Naive thymus-derived CD4-positive, alpha-beta T cell (primary cell): ENCODE measurements around the gene CDYL. TPM values are rescaled to one million over a fixed set of nuclear protein-coding genes. Genes with fewer than 3 reads are reported as not detected.
"Not testable (repeated sequence)": the region's sequence is repeated elsewhere in the genome, so short reads cannot be mapped to it uniquely, and the experiment has no call there.

Source experiments
- ATAC-seq: fragments of 150-1000 bp; cut with Tn5 transposase; 2 replicates; pipeline ENCODE4 v1.10.0; 2021; ENCODE audit warnings: mild to moderate bottlenecking, moderate library complexity
- CTCF ChIA-PET: fragments of 350-600 bp; sonication (Branson Sonifier 250); formaldehyde crosslinking; loops from one replicate; lab custom pipeline; 2021; ENCODE audit warnings: antibody characterized with exemption; lab: Charles Lee
- POLR2A ChIA-PET: fragments of 350-600 bp; sonication (Branson Sonifier 250); formaldehyde crosslinking; loops from one replicate; lab custom pipeline; 2021; ENCODE audit warnings: antibody characterized with exemption, inconsistent platforms; lab: Charles Lee
- DNase-seq, 9 donors: peaks; one replicate each; pipeline versions ENCODE4 v3.0.0 to v3.0.0-alpha.2; 2020 to 2022; ENCODE audit warnings: mixed read lengths in 1 of 9
- H3K27ac ChIP-seq: one replicate; pipeline ENCODE4 v1.7.0; 2013; ENCODE audit warnings: mild to moderate bottlenecking, low read depth, low read length, moderate library complexity
- H3K27me3 ChIP-seq, 2 donors: one replicate each; pipeline ENCODE4 v1.7.0; 2013; ENCODE audit warnings: low read length in 2 of 2, mild to moderate bottlenecking in 2 of 2, moderate library complexity in 2 of 2; ENCODE audit not compliant: control insufficient read depth in 2 of 2, insufficient read depth in 2 of 2
- H3K36me3 ChIP-seq, 3 experiments: 1 replicate in 2 of 3; 2 replicates in 1 of 3; pipeline ENCODE4 v1.7.0; 2013; ENCODE audit warnings: low read length in 3 of 3, mild to moderate bottlenecking in 3 of 3, moderate library complexity in 1 of 3; ENCODE audit not compliant: insufficient read depth in 3 of 3, control insufficient read depth in 2 of 3
- H3K4me1 ChIP-seq, 2 donors: one replicate each; pipeline ENCODE4 v1.7.0; 2013; ENCODE audit warnings: low read length in 2 of 2, mild to moderate bottlenecking in 2 of 2, moderate library complexity in 1 of 2; ENCODE audit not compliant: control insufficient read depth in 2 of 2, insufficient read depth in 2 of 2
- H3K4me3 ChIP-seq: 2 replicates; pipeline ENCODE4 v1.7.0; 2013; ENCODE audit warnings: mild to moderate bottlenecking, low read length
- H3K9me3 ChIP-seq, 3 experiments: 1 replicate in 2 of 3; 2 replicates in 1 of 3; pipeline ENCODE4 v1.7.0; 2013; ENCODE audit warnings: low read length in 3 of 3; ENCODE audit not compliant: control insufficient read depth in 2 of 3
- H3K27ac Mint-ChIP-seq, 9 donors: one replicate each; pipeline ENCODE4 v1.8.0; 2020 to 2022; ENCODE audit warnings: mixed read lengths in 9 of 9, mild to moderate bottlenecking in 8 of 9, moderate library complexity in 5 of 9, inconsistent platforms in 2 of 9
- H3K27me3 Mint-ChIP-seq, 5 donors: one replicate each; pipeline ENCODE4 v1.8.0; 2021 to 2022; ENCODE audit warnings: mixed read lengths in 5 of 5, mild to moderate bottlenecking in 1 of 5
- H3K36me3 Mint-ChIP-seq, 5 donors: one replicate each; pipeline ENCODE4 v1.8.0; 2020 to 2022; ENCODE audit warnings: mixed read lengths in 5 of 5, mild to moderate bottlenecking in 3 of 5, inconsistent platforms in 1 of 5
- H3K4me1 Mint-ChIP-seq, 7 donors: one replicate each; pipeline ENCODE4 v1.8.0; 2020 to 2022; ENCODE audit warnings: mixed read lengths in 7 of 7, mild to moderate bottlenecking in 3 of 7, inconsistent platforms in 1 of 7
- H3K4me3 Mint-ChIP-seq, 10 donors: one replicate each; pipeline ENCODE4 v1.8.0; 2020 to 2022; ENCODE audit warnings: mild to moderate bottlenecking in 10 of 10, mixed read lengths in 10 of 10, moderate library complexity in 6 of 10, inconsistent platforms in 2 of 10
- H3K9me3 Mint-ChIP-seq, 11 donors: one replicate each; pipeline ENCODE4 v1.8.0; 2020 to 2022; ENCODE audit warnings: mixed read lengths in 11 of 11, mild to moderate bottlenecking in 4 of 11, inconsistent platforms in 1 of 11, moderate library complexity in 1 of 11
- intact Hi-C, 2 donors: fragments of 100-400 bp; cut with micrococcal nuclease; formaldehyde crosslinking; loops; one replicate each; pipeline ENCODE4 v1.15.1; 2023
- polyA plus RNA-seq, 2 donors: library from polyadenylated mRNA; unstranded; fragments of 300-500 nt; fragmentation: Illumina TruSeq; gene quantifications; one replicate each; pipeline ENCODE4 v1.2.3, GENCODE V29; 2021
- total RNA-seq, 6 experiments: library from RNA in 5 of 6; stranded (reverse) in 5 of 6; gene quantifications; 1 replicate in 5 of 6; 2 replicates in 1 of 6; pipeline ENCODE4 v1.2.3 and lab custom pipeline; 2021 to 2026

CDYL gene
- total and polyA plus RNA-seq, 7 experiments from 2014 or later: 3.6 to 43.3 (median 32.3) TPM

GRCh38 chr6:4835540-4835939 lies 59.3 kb downstream of the CDYL start:
- CTCF ChIA-PET, H3K27ac ChIP-seq, DNase-seq, H3K27ac Mint-ChIP-seq, H3K4me3 Mint-ChIP-seq, POLR2A ChIA-PET, H3K4me3 ChIP-seq, ATAC-seq, H3K27me3 Mint-ChIP-seq, H3K27me3 ChIP-seq, H3K4me1 ChIP-seq, intact Hi-C loops, H3K36me3 ChIP-seq: not testable (repeated sequence)
- Mint-ChIP-seq H3K4me1 (peaks cover 0 to 25% (median 16%) of the 10 kb centered on the region in 7 donors), H3K9me3 (peaks cover 0 to 58% (median 37%) of the 10 kb centered on the region in 11 donors), H3K36me3 (peaks cover 13 to 37% (median 32%) of the 10 kb centered on the region in 5 donors)
- H3K9me3 ChIP-seq: peaks cover 0 to 25% (median 0%) of the 10 kb centered on the region in 3 experiments

- Mint-ChIP-seq H3K27ac (no peak overlapping the region), H3K4me1 (peaks cover 12 to 57% (median 40%) of the 10 kb centered on the region in 7 donors), H3K9me3 (peaks cover 17 to 93% (median 65%) of the 10 kb centered on the region in 11 donors), H3K27me3 (no peaks in the 10 kb centered on the region), H3K4me3 (peak overlapping the region in 2 of 10 donors; percentile 36 to 52), H3K36me3 (peaks cover 26 to 64% (median 59%) of the 10 kb centered on the region in 5 donors)
- intact Hi-C loops: no loop called here
- ATAC-seq (no peak), DNase-seq (no peak)
- Histone ChIP-seq H3K27me3 (no peaks in the 10 kb centered on the region), H3K9me3 (peaks cover 0 to 39% (median 0%) of the 10 kb centered on the region in 3 experiments), H3K27ac (no peak overlapping the region), H3K4me3 (no peak overlapping the region), H3K4me1 (no peaks in the 10 kb centered on the region), H3K36me3 (no peaks in the 10 kb centered on the region)
- ChIA-PET POLR2A (no interaction called here), CTCF (no interaction called here)
These were observed 64.0 kb downstream of the CDYL start for GRCh38 chr6:4840169-4840568.

- Histone ChIP-seq H3K27ac (no peak overlapping the region), H3K4me1 (peaks cover 0 to 4% of the 10 kb centered on the region in 2 donors), H3K4me3 (no peak overlapping the region), H3K27me3 (no peaks in the 10 kb centered on the region), H3K9me3 (peaks cover 0 to 26% (median 0%) of the 10 kb centered on the region in 3 experiments), H3K36me3 (no peaks in the 10 kb centered on the region)
- ATAC-seq (no peak), DNase-seq (no peak)
- Mint-ChIP-seq H3K4me3 (peak overlapping the region in 4 of 10 donors; percentile 18 to 45 (median 34)), H3K9me3 (peaks cover 9 to 63% (median 43%) of the 10 kb centered on the region in 11 donors), H3K27me3 (no peaks in the 10 kb centered on the region), H3K4me1 (peaks cover 17 to 78% (median 67%) of the 10 kb centered on the region in 7 donors), H3K27ac (no peak overlapping the region), H3K36me3 (peaks cover 19 to 44% (median 41%) of the 10 kb centered on the region in 5 donors)
- ChIA-PET POLR2A (no interaction called here), CTCF (interaction anchor here (0.6 kb wide), 1 partner anchor 8 kb away, joined by 3 read pairs; no protein-coding TSS in a partner anchor)
- intact Hi-C loops: no loop called here
These were observed 67.9 kb downstream of the CDYL start for GRCh38 chr6:4844108-4844507.

GRCh38 chr6:4846387-4846786 lies 70.2 kb downstream of the CDYL start:
- CTCF ChIA-PET: no interaction called here
- ATAC-seq (no peak), DNase-seq (no peak)
- POLR2A ChIA-PET: no interaction called here
- no peak overlapping the region for H3K4me3 Mint-ChIP-seq
- H3K27me3 ChIP-seq: no peaks in the 10 kb centered on the region
- H3K9me3 Mint-ChIP-seq: peaks cover 6 to 40% (median 25%) of the 10 kb centered on the region in 11 donors
- H3K27ac Mint-ChIP-seq: no peak overlapping the region
- H3K36me3 ChIP-seq: no peaks in the 10 kb centered on the region
- H3K4me3 ChIP-seq: no peak overlapping the region
- H3K27ac ChIP-seq: no peak overlapping the region
- H3K27me3 Mint-ChIP-seq: no peaks in the 10 kb centered on the region
- intact Hi-C loops: no loop called here
- H3K9me3 ChIP-seq: peaks cover 0 to 9% (median 0%) of the 10 kb centered on the region in 3 experiments
- H3K4me1 ChIP-seq: peaks cover 0 to 7% of the 10 kb centered on the region in 2 donors
- peaks cover 6 to 77% (median 63%) of the 10 kb centered on the region in 7 donors for H3K4me1 Mint-ChIP-seq
- peaks cover 8 to 25% (median 19%) of the 10 kb centered on the region in 5 donors for H3K36me3 Mint-ChIP-seq

- Mint-ChIP-seq H3K27ac (peak overlapping the region in 3 of 9 donors; percentile 0 to 60 (median 25)), H3K36me3 (peaks cover 4 to 27% (median 15%) of the 10 kb centered on the region in 5 donors)
- CTCF ChIA-PET: no interaction called here
These were observed 72.3 kb downstream of the CDYL start for GRCh38 chr6:4848382-4849068.

GRCh38 chr6:4849226-4850022 lies 73.2 kb downstream of the CDYL start:
- H3K9me3 ChIP-seq: no peaks in the 10 kb centered on the region
- H3K4me3 ChIP-seq: no peak overlapping the region
- H3K36me3 ChIP-seq: no peaks in the 10 kb centered on the region
- Mint-ChIP-seq H3K4me3 (peak overlapping the region in 4 of 10 donors; percentile 20 to 41 (median 34)), H3K27ac (peak overlapping the region in 2 of 9 donors; percentile 0 to 54), H3K4me1 (peaks cover 9 to 90% (median 76%) of the 10 kb centered on the region in 7 donors), H3K27me3 (no peaks in the 10 kb centered on the region), H3K36me3 (peaks cover under 1 to 25% (median 15%) of the 10 kb centered on the region in 5 donors), H3K9me3 (peaks cover 0 to 13% (median 2%) of the 10 kb centered on the region in 11 donors)
- CTCF ChIA-PET: no interaction called here
- no peaks in the 10 kb centered on the region for H3K27me3 ChIP-seq
- intact Hi-C loops: no loop called here
- ATAC-seq (no peak), DNase-seq (no peak)
- POLR2A ChIA-PET: no interaction called here
- H3K27ac ChIP-seq: no peak overlapping the region
- peaks cover 0 to 7% of the 10 kb centered on the region in 2 donors for H3K4me1 ChIP-seq

More at GRCh38 chr6:4848382-4849068, 72.3 kb downstream of the CDYL start:
- Mint-ChIP-seq H3K4me3 (peak overlapping the region in 3 of 10 donors; percentile 34 to 53 (median 35)), H3K9me3 (peaks cover 5 to 22% (median 11%) of the 10 kb centered on the region in 11 donors), H3K27me3 (no peaks in the 10 kb centered on the region), H3K4me1 (peaks cover 4 to 90% (median 76%) of the 10 kb centered on the region in 7 donors)
- H3K9me3 ChIP-seq: peaks cover 0 to 3% (median 0%) of the 10 kb centered on the region in 3 experiments
- H3K4me3 ChIP-seq: no peak overlapping the region
- H3K27me3 ChIP-seq: no peaks in the 10 kb centered on the region
- ATAC-seq: no peak
- no peak for DNase-seq
- intact Hi-C loops: no loop called here
- H3K4me1 ChIP-seq: peaks cover 0 to 7% of the 10 kb centered on the region in 2 donors
- no peak overlapping the region for H3K27ac ChIP-seq
- POLR2A ChIA-PET: no interaction called here
- H3K36me3 ChIP-seq: no peaks in the 10 kb centered on the region
